A549 (cell line): ENCODE data around the gene MS4A4E. TPM values are rescaled to one million over a fixed set of nuclear protein-coding genes. Genes with fewer than 3 reads are reported as not detected.

Source experiments
- ATAC-seq, 2 experiments: fragments of 200-7000 bp in 1 of 2; fragments of >200 bp in 1 of 2; cut with Nextera tagmentation in 1 of 2; cut with Tn5 transposase in 1 of 2; 3 replicates each; pipeline versions ENCODE4 v1.8.0 to v1.9.1; 2018 to 2020; ENCODE audit warnings: mild to moderate bottlenecking in 1 of 2, moderate library complexity in 1 of 2
- CTCF ChIA-PET: fragments of 300-600 bp; sonication (Branson Sonifier 250); formaldehyde crosslinking; extraction: SDS; loops from one replicate; lab custom pipeline; 2021; ENCODE audit warnings: antibody characterized with exemption, inconsistent platforms; lab: Yijun Ruan, JAX
- POLR2A ChIA-PET: fragments of 350-600 bp; formaldehyde crosslinking; extraction: SDS; loops from one replicate; lab custom pipeline; 2021; ENCODE audit warnings: antibody characterized with exemption, inconsistent platforms; lab: Yijun Ruan, JAX
- DNase-seq, 2 experiments: peaks; one replicate each; pipeline versions ENCODE4 v3.0.0 to v3.0.0-alpha.2; 2011 to 2016; ENCODE audit warnings: low read depth in 1 of 2, low spot score in 1 of 2
- FAIRE-seq: peaks from 2 replicates; lab custom pipeline; 2011; peaks lifted over from hg19 to GRCh38; lab: Jason Lieb, UNC
- H3K27ac ChIP-seq, 2 experiments: fragments of >200 bp; sonication (Bioruptor Twin); formaldehyde crosslinking; 3 replicates each; pipeline ENCODE4 v1.5.1; 2016 to 2017
- H3K4me1 ChIP-seq: fragments of >200 bp; sonication (Bioruptor Twin); formaldehyde crosslinking; 3 replicates; pipeline ENCODE4 v1.6.1; 2016
- H3K4me2 ChIP-seq: fragments of >200 bp; sonication (Bioruptor Twin); formaldehyde crosslinking; 3 replicates; pipeline ENCODE4 v1.6.1; 2016
- H3K4me3 ChIP-seq: fragments of >200 bp; sonication (Bioruptor Twin); formaldehyde crosslinking; 3 replicates; pipeline ENCODE4 v1.5.1; 2016
- H3K9me3 ChIP-seq: fragments of >200 bp; sonication (Bioruptor Twin); formaldehyde crosslinking; 3 replicates; pipeline ENCODE4 v1.6.1; 2016
- BHLHE40 ChIP-seq: IDR thresholded peaks from 2 replicates; pipeline ENCODE4 v1.6.1; 2012; ENCODE audit warnings: low read depth, low read length, inconsistent platforms
- CEBPB ChIP-seq, 2 experiments: fragments of >200 bp in 1 of 2; sonication (Bioruptor Twin) in 1 of 2; formaldehyde crosslinking in 1 of 2; IDR thresholded peaks; 2 replicates each; pipeline ENCODE4 v1.6.1; 2012 to 2016
- CHD4 ChIP-seq: fragments of 200-600 bp; sonication (generic); IDR thresholded peaks from 2 replicates; pipeline ENCODE4 v1.6.1; 2016; ENCODE audit warnings: antibody characterized with exemption, mild to moderate bottlenecking, borderline replicate concordance
- CTCF ChIP-seq: fragments of >200 bp; sonication (Bioruptor Twin); formaldehyde crosslinking; IDR thresholded peaks from 3 replicates; pipeline ENCODE4 v1.5.1; 2016
- E2F6 ChIP-seq: IDR thresholded peaks from 2 replicates; pipeline ENCODE4 v1.6.1; 2012; ENCODE audit warnings: low read depth, borderline replicate concordance
- EHF ChIP-seq: fragments of 250-450 bp; sonication (Bioruptor Pico); IDR thresholded peaks from 2 replicates; pipeline ENCODE4 v1.5.0; 2020; ENCODE audit warnings: mild to moderate bottlenecking
- EHMT2 ChIP-seq: fragments of 200-600 bp; sonication (generic); IDR thresholded peaks from 2 replicates; pipeline ENCODE4 v1.6.1; 2016; ENCODE audit warnings: antibody characterized with exemption, low read depth, mild to moderate bottlenecking, moderate library complexity
- ESRRA ChIP-seq: fragments of 150-350 bp; IDR thresholded peaks from 2 replicates; pipeline ENCODE4 v1.6.1; 2014; ENCODE audit warnings: mild to moderate bottlenecking, low read length, borderline replicate concordance
- FOSL2 ChIP-seq, 2 experiments: fragments of 450-650 bp in 1 of 2; fragments of >200 bp in 1 of 2; sonication (Bioruptor Twin) in 1 of 2; formaldehyde crosslinking; IDR thresholded peaks; 2 replicates each; pipeline versions ENCODE4 v1.5.0 to v1.6.1; 2016 to 2020; ENCODE audit warnings: mild to moderate bottlenecking in 1 of 2, moderate library complexity in 1 of 2
- HDAC2 ChIP-seq: fragments of 200-600 bp; sonication (generic); IDR thresholded peaks from 2 replicates; pipeline ENCODE4 v1.6.1; 2016
- HEYL ChIP-seq: fragments of 250-450 bp; sonication (Bioruptor Pico); IDR thresholded peaks from 2 replicates; pipeline ENCODE4 v1.8.0; 2021; ENCODE audit warnings: mild to moderate bottlenecking, moderate library complexity
- HMGXB4 ChIP-seq: fragments of 250-450 bp; sonication (Bioruptor Pico); IDR thresholded peaks from 2 replicates; pipeline ENCODE4 v1.5.0; 2021; ENCODE audit warnings: mild to moderate bottlenecking, moderate library complexity, borderline replicate concordance
- JUN ChIP-seq, 2 experiments: fragments of >200 bp; sonication (Bioruptor Twin); formaldehyde crosslinking; IDR thresholded peaks; 2 replicates in 1 of 2; 3 replicates in 1 of 2; pipeline ENCODE4 v1.6.1; 2016 to 2017
- KDM1A ChIP-seq: fragments of 200-600 bp; sonication (generic); IDR thresholded peaks from 2 replicates; pipeline ENCODE4 v1.6.1; 2016; ENCODE audit warnings: low read depth, mild to moderate bottlenecking
- KDM5A ChIP-seq: fragments of 200-600 bp; sonication (generic); IDR thresholded peaks from 2 replicates; pipeline ENCODE4 v1.6.1; 2016; ENCODE audit warnings: antibody characterized with exemption, mild to moderate bottlenecking
- MAFK ChIP-seq: fragments of 450-650 bp; IDR thresholded peaks from 2 replicates; pipeline ENCODE4 v1.6.1; 2014; ENCODE audit not compliant: partially characterized antibody
- MAZ ChIP-seq: fragments of 150-350 bp; IDR thresholded peaks from 2 replicates; pipeline ENCODE4 v1.6.1; 2014; ENCODE audit warnings: antibody characterized with exemption, low read depth, low read length, borderline replicate concordance
- MYC ChIP-seq: IDR thresholded peaks from 2 replicates; pipeline ENCODE4 v1.6.1; 2012; ENCODE audit warnings: mild to moderate bottlenecking, inconsistent platforms, low read length, improper control_type of control experiment, borderline replicate concordance
- NPAS2 ChIP-seq: fragments of 250-450 bp; sonication (Bioruptor Pico); IDR thresholded peaks from 2 replicates; pipeline ENCODE4 v1.8.0; 2022; ENCODE audit warnings: mild to moderate bottlenecking, moderate library complexity, borderline replicate concordance
- NR3C1 ChIP-seq: fragments of >200 bp; sonication (Bioruptor Twin); formaldehyde crosslinking; IDR thresholded peaks from 3 replicates; pipeline ENCODE4 v1.6.1; 2017
- PHF8 ChIP-seq: fragments of 200-600 bp; sonication (generic); IDR thresholded peaks from 2 replicates; pipeline ENCODE4 v1.6.1; 2016; ENCODE audit warnings: low read depth, mild to moderate bottlenecking, antibody characterized with exemption, moderate library complexity, borderline replicate concordance
- POLR2A ChIP-seq: IDR thresholded peaks from 2 replicates; pipeline ENCODE4 v1.6.1; 2012; ENCODE audit warnings: mild to moderate bottlenecking, low read length
- POLR2AphosphoS2 ChIP-seq: conservative IDR thresholded peaks from 2 replicates; pipeline ENCODE4 v1.6.1; 2012; ENCODE audit warnings: low read length, improper control_type of control experiment, inconsistent platforms
- RCOR1 ChIP-seq: fragments of 150-350 bp; IDR thresholded peaks from 2 replicates; pipeline ENCODE4 v1.6.1; 2014; ENCODE audit warnings: antibody characterized with exemption, low read length, low read depth
- SMC3 ChIP-seq: fragments of >200 bp; sonication (Bioruptor Twin); formaldehyde crosslinking; IDR thresholded peaks from 3 replicates; pipeline ENCODE4 v1.6.1; 2018; ENCODE audit warnings: inconsistent platforms
- TFCP2L1 ChIP-seq: fragments of 250-450 bp; sonication (Bioruptor Pico); IDR thresholded peaks from 2 replicates; pipeline ENCODE4 v1.5.0; 2021; ENCODE audit warnings: mild to moderate bottlenecking
- TP53 ChIP-seq: fragments of 250-450 bp; sonication (Bioruptor Pico); IDR thresholded peaks from 2 replicates; pipeline ENCODE4 v1.5.0; 2021; ENCODE audit warnings: mild to moderate bottlenecking, moderate library complexity
- USF2 ChIP-seq: fragments of 450-650 bp; IDR thresholded peaks from 2 replicates; pipeline ENCODE4 v1.6.1; 2014; ENCODE audit warnings: antibody characterized with exemption
- WGBS: methylation state at CpG from one replicate; pipeline ENCODE4 v1.1.6; 2017; ENCODE audit errors: missing lambda C conversion rate; 5-methylcytosine and 5-hydroxymethylcytosine counted together
- polyA plus RNA-seq, 4 experiments: library from polyadenylated mRNA; depleted of rRNA in 3 of 4; stranded (reverse); fragments of >200 nt; fragmentation: RNase III in 1 of 4; extraction: RNeasy Plus Mini Kit Qiagen cat#74134 plus additional on column Dnase treatment in 1 of 4; gene quantifications; 2 replicates in 3 of 4; 3 replicates in 1 of 4; pipeline ENCODE4 v1.2.3, GENCODE V29; 2011 to 2017

MS4A4E gene
- polyA plus RNA-seq, 2 of the 4 experiments (the other 2 are of a cell fraction) = not detected

GRCh38 chr11:60282286-60282685 is 39.3 kb upstream of the MS4A4E start:
- CTCF ChIA-PET = no interaction called here
- Histone ChIP-seq H3K4me3 (no peak overlapping the region), H3K9me3 (no peaks in the 10 kb centered on the region), H3K4me1 (no peaks in the 10 kb centered on the region), H3K4me2 (no peak overlapping the region), H3K27ac (no peak overlapping the region)
- ATAC-seq (no peak), DNase-seq (no peak), FAIRE-seq (no peak)
- POLR2A ChIA-PET = no interaction called here
- 3% methylated on average over 2 of the region's 2 CpGs for WGBS
- TF ChIP-seq TP53 (no peak), NPAS2 (CRISPR knock-in tag) (no peak), CHD4 (no peak)

- Histone ChIP-seq H3K4me3 (no peak overlapping the region), H3K9me3 (no peaks in the 10 kb centered on the region), H3K27ac (no peak overlapping the region), H3K4me2 (no peak overlapping the region), H3K4me1 (no peaks in the 10 kb centered on the region)
- ATAC-seq = no peak
- FAIRE-seq = no peak
- TF ChIP-seq MAFK = no peak
- no peak for TF ChIP-seq EHF (CRISPR knock-in tag)
- TF ChIP-seq USF2 = no peak
- TF ChIP-seq CTCF = no peak
- TF ChIP-seq TFCP2L1 (CRISPR knock-in tag) = no peak
- TF ChIP-seq HEYL (CRISPR knock-in tag) = no peak
- no peak for TF ChIP-seq CEBPB (IDR thresholded peaks at IDR 0.05)
- TF ChIP-seq POLR2AphosphoS2 = no peak
- TF ChIP-seq KDM1A = no peak
- TF ChIP-seq E2F6 = no peak
- no peak for TF ChIP-seq POLR2A
- TF ChIP-seq MYC = no peak
- no peak for TF ChIP-seq EHMT2
- TF ChIP-seq NR3C1 = no peak
- no peak for TF ChIP-seq MAZ
- TF ChIP-seq ESRRA = no peak
- no peak for TF ChIP-seq BHLHE40
- TF ChIP-seq HMGXB4 (CRISPR knock-in tag) = no peak
- DNase-seq = no peak
- POLR2A ChIA-PET = no interaction called here
- WGBS = 0% methylated on average over 2 of the region's 2 CpGs
- CTCF ChIA-PET = no interaction called here
Measured at GRCh38 chr11:60281485-60281884, 38.5 kb upstream of the MS4A4E start.

GRCh38 chr11:60280412-60280811 is 37.5 kb upstream of the MS4A4E start, which contains the start of gene MS4A4A:
TSS of gene MS4A4A (plus strand) at chr11:60280666. CDS start at chr11:60280676, 10 bp downstream.
- POLR2A ChIA-PET = no interaction called here

More at GRCh38 chr11:60280412-60280811, 37.5 kb upstream of the MS4A4E start, which contains the start of gene MS4A4A:
- Histone ChIP-seq H3K4me3 (no peak within 1 kb of the TSS), H3K9me3 (no peaks in the 10 kb centered on the region), H3K4me2 (no peak within 1 kb of the TSS)
- ATAC-seq (no peak), FAIRE-seq (no peak)
- CTCF ChIA-PET = no interaction called here
- 42% methylated on average over 3 of the region's 3 CpGs for WGBS
- no peak for TF ChIP-seq NPAS2 (CRISPR knock-in tag)
- no peak for TF ChIP-seq PHF8
- TF ChIP-seq HEYL (CRISPR knock-in tag) = no peak
- TF ChIP-seq JUN (IDR thresholded peaks at IDR 0.05) = no peak
- TF ChIP-seq FOSL2 (IDR thresholded peaks at IDR 0.05) = no peak
- no peak for TF ChIP-seq FOSL2 (CRISPR knock-in tag; IDR thresholded peaks at IDR 0.05)
- TF ChIP-seq NR3C1 = no peak
- TF ChIP-seq KDM5A = no peak
- TF ChIP-seq HDAC2 = no peak
- TF ChIP-seq SMC3 = no peak
- no peak for TF ChIP-seq RCOR1
- no peak for TF ChIP-seq CEBPB (IDR thresholded peaks at IDR 0.05)
- no peak for TF ChIP-seq BHLHE40
- TF ChIP-seq, all 56 proteins: peak for 0
- no peak for DNase-seq
- H3K27ac ChIP-seq = no peak within 1 kb of the TSS
- no peaks in the 10 kb centered on the region for H3K4me1 ChIP-seq
